Rectal smooth muscle tissue (tissue), 1 donor: ENCODE data around the gene WDR64.
"Not testable (repeated sequence)": the region's sequence is repeated elsewhere in the genome, so short reads cannot be mapped to it uniquely, and the experiment has no call there.

Source experiments
- H3K27ac ChIP-seq: one replicate; pipeline ENCODE4 v1.7.0; 2013; ENCODE audit warnings: low read depth, low read length, inconsistent platforms
- H3K27me3 ChIP-seq: one replicate; pipeline ENCODE4 v1.7.0; 2013; ENCODE audit warnings: low read length; ENCODE audit not compliant: control insufficient read depth, insufficient read depth
- H3K36me3 ChIP-seq: one replicate; pipeline ENCODE4 v1.7.0; 2013; ENCODE audit warnings: low read length; ENCODE audit not compliant: control insufficient read depth, insufficient read depth
- H3K4me1 ChIP-seq: one replicate; pipeline ENCODE4 v1.7.0; 2013; ENCODE audit warnings: low read length; ENCODE audit not compliant: control insufficient read depth, insufficient read depth
- H3K4me3 ChIP-seq: one replicate; pipeline ENCODE4 v1.7.0; 2013; ENCODE audit warnings: low read length
- H3K9ac ChIP-seq: one replicate; pipeline ENCODE4 v1.7.0; 2013; ENCODE audit warnings: low read length

The WDR64 gene

GRCh38 chr1:241646201-241646600, 5.9 kb upstream of the WDR64 start:
- H3K27ac ChIP-seq = no peak overlapping the region
- no peak overlapping the region for H3K4me3 ChIP-seq
- H3K9ac ChIP-seq = no peak overlapping the region
- H3K4me1 ChIP-seq = no peaks in the 10 kb centered on the region
- no peaks in the 10 kb centered on the region for H3K36me3 ChIP-seq
- no peaks in the 10 kb centered on the region for H3K27me3 ChIP-seq

- Histone ChIP-seq H3K4me1 (no peaks in the 10 kb centered on the region), H3K36me3 (no peaks in the 10 kb centered on the region), H3K4me3 (no peak overlapping the region), H3K27ac (no peak overlapping the region), H3K27me3 (no peaks in the 10 kb centered on the region), H3K9ac (no peak overlapping the region)
These were observed 4.4 kb upstream of the WDR64 start for GRCh38 chr1:241647658-241648057.

DNA sequence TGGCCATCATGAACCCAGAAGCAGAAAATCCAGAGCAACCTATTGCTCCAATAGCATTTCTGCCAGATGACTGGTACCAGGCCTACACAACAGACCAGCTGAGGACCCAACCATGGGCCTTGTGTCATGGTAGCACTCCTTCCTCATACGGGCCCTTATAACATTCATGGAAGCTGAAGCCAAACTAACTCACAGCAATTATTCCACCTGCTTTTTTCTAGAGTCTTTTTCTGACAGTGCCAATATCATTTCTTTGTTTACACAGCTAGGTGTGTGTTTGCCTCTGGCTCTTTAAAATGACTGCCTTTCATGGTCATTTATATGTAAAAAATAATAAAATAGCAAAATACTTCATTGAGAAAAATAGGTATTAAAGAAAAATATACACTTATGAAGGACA, 3.9 kb upstream of the WDR64 start:
- Histone ChIP-seq H3K27ac (no peak overlapping the region), H3K4me3 (no peak overlapping the region), H3K9ac (no peak overlapping the region), H3K36me3 (no peaks in the 10 kb centered on the region), H3K4me1 (no peaks in the 10 kb centered on the region), H3K27me3 (no peaks in the 10 kb centered on the region)

GRCh38 chr1:241654019-241654418, 1.9 kb downstream of the WDR64 start:
- H3K4me3 ChIP-seq = no peak overlapping the region
- no peaks in the 10 kb centered on the region for H3K36me3 ChIP-seq
- no peaks in the 10 kb centered on the region for H3K4me1 ChIP-seq
- no peaks in the 10 kb centered on the region for H3K27me3 ChIP-seq
- no peak overlapping the region for H3K27ac ChIP-seq
- no peak overlapping the region for H3K9ac ChIP-seq

GRCh38 chr1:241654641-241655040, 2.6 kb downstream of the WDR64 start:
- no peaks in the 10 kb centered on the region for H3K27me3 ChIP-seq
- no peak overlapping the region for H3K4me3 ChIP-seq
- no peak overlapping the region for H3K27ac ChIP-seq
- H3K36me3 ChIP-seq = no peaks in the 10 kb centered on the region
- no peaks in the 10 kb centered on the region for H3K4me1 ChIP-seq
- no peak overlapping the region for H3K9ac ChIP-seq

DNA sequence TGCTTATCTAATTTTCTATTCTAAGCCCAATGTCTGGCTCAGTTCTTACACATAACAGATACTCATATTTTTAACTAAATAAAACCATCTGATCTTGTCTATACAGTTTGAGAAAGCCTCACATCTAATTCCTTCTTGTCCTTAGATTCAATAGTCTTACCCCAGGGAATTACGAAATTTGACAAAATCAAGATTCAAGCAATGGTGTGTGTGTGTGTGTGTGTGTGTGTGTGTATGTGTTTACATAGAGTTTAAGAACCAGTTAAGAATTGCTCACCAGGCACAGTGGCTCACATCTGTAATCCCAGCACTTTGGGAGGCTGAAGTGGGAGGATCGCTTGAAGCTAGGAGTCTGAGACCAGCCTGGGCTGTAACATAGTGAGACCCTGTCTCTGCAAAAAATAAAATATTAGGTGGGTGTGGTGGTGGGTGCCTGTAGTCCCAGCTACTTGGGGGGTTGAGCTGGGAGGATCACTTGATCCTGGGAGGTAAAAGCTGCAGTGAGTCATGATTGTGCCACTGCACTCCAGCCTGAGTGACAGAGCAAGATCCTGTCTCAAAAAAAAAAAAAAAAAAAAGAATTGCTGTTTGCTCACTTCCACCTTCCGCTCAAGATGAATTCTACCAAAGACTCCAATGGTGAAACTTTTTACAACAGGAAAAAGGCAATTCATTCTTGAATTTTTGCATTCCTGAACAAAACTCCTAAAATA, 6.2 kb downstream of the WDR64 start:
- Histone ChIP-seq H3K4me1 (no peaks in the 10 kb centered on the region), H3K9ac (no peak overlapping the region)

GRCh38 chr1:241659016-241659415, 6.9 kb downstream of the WDR64 start:
- not testable (repeated sequence) for H3K27me3 ChIP-seq, H3K4me1 ChIP-seq, H3K4me3 ChIP-seq, H3K9ac ChIP-seq, H3K27ac ChIP-seq, H3K36me3 ChIP-seq

More for the DNA sequence above, 6.2 kb downstream of the WDR64 start:
- Histone ChIP-seq H3K36me3 (no peaks in the 10 kb centered on the region), H3K27ac (no peak overlapping the region), H3K27me3 (no peaks in the 10 kb centered on the region), H3K4me3 (no peak overlapping the region)

DNA sequence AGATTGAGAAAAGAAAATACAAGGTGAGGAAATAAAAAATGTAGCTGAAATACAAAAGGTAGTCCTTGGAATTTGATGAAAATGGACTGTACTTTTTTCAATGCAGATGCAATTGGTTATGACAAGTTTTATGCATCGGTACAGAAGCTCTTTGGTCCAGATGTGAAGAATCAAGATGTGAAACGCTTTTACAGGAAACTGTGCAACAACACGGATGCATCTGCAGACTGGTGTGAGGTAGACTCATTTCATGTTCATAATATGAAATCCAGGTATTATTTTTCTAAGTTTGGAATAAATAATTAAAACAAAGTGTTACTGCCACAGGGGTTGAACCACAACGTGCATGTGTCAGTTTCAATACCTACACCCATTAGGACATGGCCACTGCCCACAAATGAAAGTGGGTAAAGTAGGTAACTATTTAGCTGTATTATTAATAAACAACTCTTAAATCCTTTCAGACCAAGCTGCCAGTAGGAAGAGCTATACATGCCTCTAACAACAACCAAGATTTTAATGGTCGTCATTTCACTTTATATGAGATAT, 8.4 kb downstream of the WDR64 start:
- no peaks in the 10 kb centered on the region for H3K36me3 ChIP-seq
- no peak overlapping the region for H3K9ac ChIP-seq
- no peaks in the 10 kb centered on the region for H3K27me3 ChIP-seq
- no peak overlapping the region for H3K4me3 ChIP-seq
- H3K27ac ChIP-seq = no peak overlapping the region
- no peaks in the 10 kb centered on the region for H3K4me1 ChIP-seq

DNA sequence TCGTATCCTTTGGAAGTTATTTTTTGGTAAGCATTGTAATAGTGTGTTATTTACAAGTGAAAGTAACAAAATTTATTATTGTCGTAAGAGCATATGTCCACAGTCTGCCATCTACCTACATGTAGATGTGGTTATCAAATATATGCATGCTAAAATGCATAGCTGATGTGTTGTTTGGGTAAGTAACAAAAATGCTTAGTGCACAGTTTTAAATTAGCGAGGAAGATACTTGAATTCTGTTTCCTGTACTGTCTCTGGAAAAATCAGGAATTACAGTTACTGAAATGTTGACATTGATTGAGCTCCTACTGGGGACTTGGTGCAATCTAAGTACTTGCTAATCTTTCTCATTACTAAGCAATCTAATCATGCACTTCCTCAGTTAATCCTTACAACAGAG, 14.3 kb downstream of the WDR64 start:
- Histone ChIP-seq H3K9ac (no peak overlapping the region), H3K4me3 (no peak overlapping the region), H3K27me3 (no peaks in the 10 kb centered on the region), H3K36me3 (no peaks in the 10 kb centered on the region), H3K27ac (no peak overlapping the region), H3K4me1 (no peaks in the 10 kb centered on the region)

DNA sequence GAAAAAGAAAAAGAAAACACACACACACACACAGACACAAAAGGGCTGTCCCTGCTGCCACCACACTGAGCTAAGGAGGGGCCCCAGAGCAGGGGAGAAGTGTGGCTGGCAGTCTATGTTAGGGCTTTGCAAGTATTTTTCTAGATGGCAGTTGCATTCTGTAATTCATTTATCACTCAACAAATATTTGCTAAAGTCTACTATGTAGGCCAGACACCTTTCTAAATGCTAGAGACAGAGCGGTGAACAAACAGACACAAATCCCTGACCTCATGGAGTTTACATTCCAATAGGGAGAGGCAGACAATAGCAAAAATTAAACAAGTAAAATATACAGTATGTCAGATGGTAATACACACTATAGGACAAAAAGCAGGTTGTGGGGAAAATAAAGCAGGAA, 20.2 kb downstream of the WDR64 start:
- Histone ChIP-seq H3K27me3 (no peaks in the 10 kb centered on the region), H3K9ac (no peak overlapping the region)

GRCh38 chr1:241674805-241675384, 22.8 kb downstream of the WDR64 start:
- Histone ChIP-seq H3K9ac (no peak overlapping the region), H3K4me3 (no peak overlapping the region), H3K4me1 (no peaks in the 10 kb centered on the region), H3K27me3 (no peaks in the 10 kb centered on the region), H3K36me3 (no peaks in the 10 kb centered on the region), H3K27ac (no peak overlapping the region)

More for the DNA sequence above, 20.2 kb downstream of the WDR64 start:
- Histone ChIP-seq H3K4me1 (no peaks in the 10 kb centered on the region), H3K4me3 (no peak overlapping the region), H3K27ac (no peak overlapping the region), H3K36me3 (no peaks in the 10 kb centered on the region)

DNA sequence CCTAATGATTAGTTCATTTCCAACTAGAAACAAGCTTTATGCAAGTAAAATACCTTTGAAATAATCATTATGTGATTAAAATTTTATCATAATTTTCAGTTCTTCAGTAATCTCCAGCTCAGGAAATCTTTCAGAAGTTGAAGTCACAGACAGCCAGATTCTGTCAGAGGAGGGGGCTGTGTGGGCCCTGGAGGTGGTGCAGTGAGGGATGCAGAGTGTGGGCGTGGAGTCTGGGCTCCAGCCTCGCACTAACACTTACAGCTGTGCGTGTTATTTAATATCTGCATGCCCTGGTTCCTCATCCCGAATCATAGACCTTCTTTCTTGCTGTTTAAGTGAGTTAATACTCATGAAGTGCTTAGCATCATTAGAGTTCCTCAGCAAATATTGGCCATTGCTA, 23.9 kb downstream of the WDR64 start:
- H3K9ac ChIP-seq = no peak overlapping the region
- H3K4me1 ChIP-seq = no peaks in the 10 kb centered on the region
- no peak overlapping the region for H3K4me3 ChIP-seq
- H3K27ac ChIP-seq = no peak overlapping the region
- no peaks in the 10 kb centered on the region for H3K27me3 ChIP-seq
- no peaks in the 10 kb centered on the region for H3K36me3 ChIP-seq

DNA sequence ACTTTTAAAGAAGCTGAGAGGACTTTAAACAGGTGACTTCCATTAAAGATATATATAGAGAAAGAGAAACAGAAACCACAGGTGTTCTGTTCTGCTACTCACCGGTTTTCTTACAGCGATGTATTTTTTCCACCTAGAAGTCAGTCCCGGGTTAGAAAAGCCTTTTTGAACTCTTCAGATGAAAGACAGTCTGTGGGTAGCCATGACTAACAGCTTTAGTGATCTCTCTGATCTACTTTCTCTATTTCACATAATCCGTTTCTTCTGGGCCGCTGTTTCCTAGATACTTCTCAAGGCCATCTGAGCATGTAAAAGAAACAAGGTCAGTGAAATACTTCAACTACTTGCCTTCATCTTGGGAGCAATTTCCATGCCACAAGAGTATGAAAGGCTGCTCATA, 25.1 kb downstream of the WDR64 start:
- H3K36me3 ChIP-seq = no peaks in the 10 kb centered on the region
- H3K9ac ChIP-seq = no peak overlapping the region
- no peaks in the 10 kb centered on the region for H3K4me1 ChIP-seq
- H3K4me3 ChIP-seq = no peak overlapping the region
- H3K27ac ChIP-seq = no peak overlapping the region
- no peaks in the 10 kb centered on the region for H3K27me3 ChIP-seq
